GM19397 (cell line): ENCODE measurements around the gene MUC16.
"Not testable (repeated sequence)": the region's sequence is repeated elsewhere in the genome, so short reads cannot be mapped to it uniquely, and the experiment has no call there.

Experiments used
- ATAC-seq: cut with Tn5 transposase; IDR thresholded peaks from one replicate; pipeline ENCODE4 v1.9.1; 2021; ENCODE audit warnings: mild to moderate bottlenecking, moderate library complexity; ENCODE audit not compliant: unreplicated experiment

MUC16 gene

DNA sequence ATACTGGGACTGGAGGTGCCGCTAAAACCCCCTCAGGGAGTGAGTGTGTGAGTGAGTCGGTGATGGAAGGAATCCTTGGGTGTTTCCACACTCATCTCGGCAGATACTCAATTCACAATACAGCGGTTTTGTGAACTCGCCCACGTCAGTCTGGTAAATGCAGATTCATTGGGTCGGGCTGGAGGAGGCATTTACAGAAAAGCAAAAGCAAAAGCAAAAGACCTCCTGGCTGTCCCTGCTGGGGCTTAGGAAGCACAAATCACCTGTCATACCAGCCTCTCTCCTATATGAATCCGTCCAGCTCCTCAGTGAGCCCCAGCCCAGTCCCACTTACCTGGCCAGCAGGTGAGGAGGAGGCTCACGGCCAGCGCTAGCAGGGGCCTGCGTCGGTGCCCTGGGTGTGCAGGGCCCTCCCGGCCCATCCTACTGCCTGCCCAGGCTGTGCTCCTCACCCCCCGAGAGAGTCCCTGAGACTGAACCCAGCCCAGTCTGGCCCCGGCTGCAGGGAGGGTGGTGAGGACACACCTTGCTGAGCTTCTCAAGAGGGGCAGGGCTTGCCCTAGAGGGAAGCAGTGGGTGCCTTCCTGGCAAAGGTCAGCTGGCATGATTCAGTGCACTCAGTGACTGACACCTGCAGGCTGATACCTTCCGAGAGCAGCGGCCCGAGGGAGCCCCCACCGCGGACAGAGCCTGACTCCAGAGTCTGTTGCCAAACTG lies at the start of gene MUC16:
TSS of gene MUC16 (minus strand) at position 475 of the 717 bp plus-strand sequence.
- no peak for ATAC-seq

GRCh38 chr19:9058905-9059667 lies 48.9 kb upstream of the MUC16 start:
- ATAC-seq: no peak

DNA sequence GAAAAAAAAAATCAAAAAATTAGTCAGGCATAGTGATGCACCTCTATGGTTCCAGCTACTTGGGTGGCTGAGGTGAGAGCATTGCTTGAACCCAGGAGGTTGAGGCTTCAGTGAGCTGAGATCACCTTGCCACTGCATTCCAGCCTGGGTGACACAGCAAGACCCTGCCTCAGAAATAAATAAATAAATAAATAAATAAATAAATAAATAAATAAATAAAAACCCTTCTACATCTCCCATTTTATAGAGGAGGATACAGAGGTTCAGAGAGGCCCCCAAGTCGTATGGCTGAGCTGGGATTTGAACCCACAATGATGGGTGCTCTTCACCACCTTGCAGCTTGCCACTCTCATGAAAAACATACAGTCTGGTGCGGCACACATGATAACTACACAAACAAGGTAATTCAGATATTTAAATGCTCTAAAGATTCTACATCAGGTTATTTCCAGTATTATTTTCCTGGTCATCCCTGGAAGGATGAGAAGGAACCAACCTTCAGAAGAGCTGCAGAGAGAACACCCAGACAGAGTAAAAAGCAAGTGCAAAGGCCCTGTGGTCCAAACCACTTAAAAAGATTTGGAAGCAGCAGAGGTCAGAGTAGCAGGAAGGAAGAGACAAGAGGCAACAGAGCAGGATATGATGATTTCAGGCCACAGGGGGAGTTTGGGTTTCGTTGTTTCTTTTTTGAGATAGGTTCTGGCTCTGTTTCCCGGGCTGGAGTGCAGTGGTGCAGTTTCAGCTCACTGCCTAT lies 47.5 kb upstream of the MUC16 start:
- ATAC-seq: no peak

DNA sequence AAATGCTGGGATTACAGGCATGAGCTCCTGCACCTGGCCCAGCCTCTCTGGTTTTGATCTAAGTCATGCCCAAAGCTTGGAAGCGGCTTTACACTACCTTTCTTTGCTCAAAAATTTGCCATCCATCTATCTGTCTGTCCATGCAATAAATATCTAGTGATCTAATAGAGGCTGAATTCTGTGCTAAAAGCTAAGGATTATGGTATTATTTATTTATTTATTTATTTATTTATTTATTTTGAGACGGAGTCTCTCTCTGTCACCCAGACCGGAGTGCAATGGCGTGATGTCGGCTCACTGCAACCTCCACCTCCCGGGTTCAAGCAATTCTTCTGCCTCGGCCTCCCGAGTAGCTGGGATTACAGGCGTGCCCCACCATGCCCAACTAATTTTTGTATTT lies 45.9 kb upstream of the MUC16 start:
- ATAC-seq: not testable (repeated sequence)

DNA sequence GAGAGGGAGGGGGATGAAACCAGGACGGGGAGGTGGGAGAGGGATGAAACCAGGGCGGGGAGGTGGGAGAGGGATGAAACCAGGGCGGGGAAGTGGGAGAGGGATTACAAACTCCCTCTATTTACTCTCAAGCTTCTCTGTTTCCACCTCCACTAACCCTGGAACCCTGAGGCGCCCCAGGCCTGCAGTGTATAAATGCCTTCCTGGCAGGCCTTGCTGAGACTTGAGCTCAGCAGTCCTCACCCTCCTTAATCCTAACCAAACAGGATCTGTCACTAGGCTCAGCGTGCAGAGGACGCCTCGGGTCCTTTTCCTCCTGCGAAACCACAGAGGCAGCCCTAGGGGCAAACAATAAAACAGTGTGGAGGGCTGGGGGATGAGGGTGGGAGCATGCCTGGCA lies 44.6 kb upstream of the MUC16 start:
- ATAC-seq: no peak

- ATAC-seq: no peak
These were observed 44.0 kb upstream of the MUC16 start for GRCh38 chr19:9054207-9054606.

DNA sequence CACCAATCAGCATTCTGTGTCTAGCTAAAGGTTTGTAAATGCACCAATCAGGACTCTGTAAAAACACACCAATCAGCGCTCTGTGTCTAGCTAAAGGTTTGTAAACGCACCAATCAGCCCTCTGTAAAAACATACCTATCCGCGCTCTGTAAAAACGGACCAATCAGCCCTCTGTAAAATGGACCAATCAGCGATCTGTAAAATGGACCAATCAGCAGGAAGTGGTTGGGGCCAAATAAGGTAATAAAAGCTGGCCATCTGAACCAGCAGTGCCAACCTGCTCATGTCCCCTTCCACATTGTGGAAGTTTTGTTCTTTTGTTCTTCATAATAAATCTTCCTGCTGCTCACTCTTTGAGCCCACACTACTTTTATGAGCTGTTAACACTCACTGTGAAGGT lies 43.5 kb upstream of the MUC16 start:
- ATAC-seq: not testable (repeated sequence)

DNA sequence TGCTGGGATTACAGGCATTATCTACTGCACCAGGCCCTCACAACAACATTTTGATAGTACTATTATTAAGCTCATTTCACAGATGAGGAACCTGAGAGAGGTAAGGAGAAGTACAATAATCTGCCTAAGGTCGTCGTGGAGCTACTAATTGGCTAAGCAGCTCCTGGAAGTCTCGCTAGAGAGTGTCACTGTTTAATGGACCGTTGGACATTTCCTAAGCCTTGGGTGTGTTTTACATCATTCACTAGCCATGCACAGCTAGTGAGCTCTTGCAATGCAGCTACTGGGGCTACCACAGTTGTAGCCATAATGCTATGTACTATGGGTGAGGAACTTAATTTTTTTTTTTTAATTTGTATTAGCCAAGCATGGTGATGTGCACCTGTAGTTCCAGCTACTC lies 42.7 kb upstream of the MUC16 start:
- ATAC-seq: no peak

DNA sequence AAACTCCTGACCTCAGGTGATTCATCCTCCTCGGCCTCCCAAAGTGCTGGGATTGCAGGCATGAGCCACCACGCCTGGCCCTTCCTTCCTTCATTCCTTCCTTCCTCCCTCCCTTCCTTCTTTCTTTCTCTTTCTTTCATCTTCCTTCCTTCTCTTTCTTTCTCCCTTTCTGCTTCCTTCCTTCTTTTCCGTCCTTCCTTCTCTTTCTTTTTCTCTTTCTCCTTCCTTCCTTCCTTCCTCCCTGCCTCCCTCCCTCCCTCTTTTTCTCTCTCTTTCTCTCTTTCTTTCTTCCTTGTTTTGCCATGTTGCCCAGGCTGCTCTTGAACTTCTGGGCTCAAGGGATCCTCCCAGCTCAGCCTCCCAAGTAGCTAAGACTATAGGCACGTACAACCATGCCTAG lies 36.5 kb upstream of the MUC16 start:
- no peak for ATAC-seq

DNA sequence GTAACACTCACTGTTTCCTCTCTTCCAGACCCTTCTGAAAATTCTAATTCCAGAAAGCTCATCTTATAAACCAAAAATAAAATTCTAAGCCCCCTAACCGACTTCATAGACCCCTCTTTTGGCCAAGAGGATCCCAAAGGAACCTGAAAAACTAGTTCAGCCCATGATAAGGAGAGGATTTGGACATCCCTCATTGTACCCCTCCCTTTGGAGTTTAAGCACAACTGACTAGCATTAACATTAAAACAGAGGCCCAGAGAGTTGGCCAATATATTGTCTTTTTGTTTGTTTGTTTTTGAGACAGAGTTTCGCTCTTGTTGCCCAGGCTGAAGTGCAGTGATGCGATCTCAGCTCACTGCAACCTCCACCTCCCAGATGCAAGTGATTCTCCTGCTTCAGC lies 34.2 kb upstream of the MUC16 start:
- ATAC-seq: no peak

DNA sequence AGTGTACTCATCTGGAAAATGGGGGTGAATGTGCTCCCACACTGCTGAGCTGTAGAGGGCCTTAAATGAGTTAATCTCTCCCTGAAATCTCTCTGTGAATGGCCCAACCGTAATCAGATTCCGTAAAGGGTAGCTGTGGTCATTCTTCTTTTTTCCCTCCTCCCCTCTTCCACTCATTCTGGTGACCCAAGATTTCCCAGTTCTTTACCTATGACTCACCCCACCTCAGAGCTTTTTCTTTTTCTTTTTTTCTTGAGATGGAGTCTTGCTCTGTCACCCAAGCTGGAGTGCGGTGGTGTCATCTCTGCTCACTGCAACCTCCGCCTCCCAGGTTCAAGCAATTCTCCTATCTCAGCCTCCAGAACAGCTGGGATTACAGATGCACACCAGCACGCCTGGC lies 33.3 kb upstream of the MUC16 start:
- ATAC-seq: no peak

- ATAC-seq: no peak
These were observed 30.8 kb upstream of the MUC16 start for GRCh38 chr19:9041023-9041422.

- no peak for ATAC-seq
These were observed 29.9 kb upstream of the MUC16 start for GRCh38 chr19:9040131-9040530.

GRCh38 chr19:9039728-9040127 lies 29.5 kb upstream of the MUC16 start:
- ATAC-seq: no peak

DNA sequence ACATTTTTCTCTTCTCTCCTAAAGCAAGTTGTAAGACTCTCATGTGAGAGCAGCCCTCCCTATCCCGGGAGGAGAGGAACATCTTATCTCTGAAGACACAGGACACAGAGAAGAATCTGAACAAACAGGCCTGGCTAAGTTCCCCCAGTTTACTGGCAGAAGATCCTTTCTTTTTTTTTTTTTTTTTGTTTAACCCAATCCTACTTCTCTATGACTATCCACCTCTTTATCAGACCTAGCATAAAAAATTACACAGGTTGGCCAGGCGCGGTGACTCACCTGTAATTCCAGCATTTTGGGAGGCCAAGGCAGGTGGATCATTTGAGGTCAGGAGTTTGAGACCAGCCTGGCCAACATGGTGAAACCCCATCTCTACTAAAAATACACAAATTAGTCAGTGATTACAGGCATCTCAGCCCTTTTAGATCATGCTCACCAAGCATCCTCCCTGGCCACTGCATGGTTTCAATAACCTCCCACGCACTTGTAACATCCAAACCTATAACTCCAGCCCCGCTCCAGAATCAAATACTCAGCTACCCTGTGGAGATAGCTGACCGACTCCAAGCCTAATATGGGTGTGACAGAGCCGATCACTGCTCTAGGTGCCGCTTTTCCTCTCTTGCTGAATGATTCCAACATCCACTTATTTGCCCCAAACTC lies 27.3 kb upstream of the MUC16 start:
- ATAC-seq: no peak

DNA sequence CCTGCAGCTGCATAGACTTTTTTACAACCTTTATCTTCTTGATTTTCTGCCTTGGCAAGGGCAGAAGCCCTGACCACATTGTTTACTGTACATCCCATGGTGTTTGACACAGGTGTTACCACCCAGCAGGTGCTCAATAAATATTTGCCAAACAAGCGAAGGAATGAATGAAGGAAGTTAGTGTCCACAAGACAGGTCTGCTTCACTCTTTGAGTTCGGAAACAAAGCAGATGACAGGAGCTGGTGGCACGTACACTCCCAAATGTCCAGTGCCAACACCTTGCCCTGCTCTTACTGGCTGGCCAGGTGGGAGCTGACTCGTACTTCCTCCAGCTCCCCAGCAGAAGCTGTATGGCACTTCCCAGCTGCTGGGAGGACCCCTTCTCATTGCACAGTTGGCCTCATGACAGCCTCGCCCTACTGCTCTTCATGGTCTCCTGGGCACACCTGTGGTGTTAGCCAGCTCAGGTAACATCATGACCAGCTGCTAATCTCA lies 22.0 kb upstream of the MUC16 start:
- no peak for ATAC-seq

GRCh38 chr19:9018163-9018875 lies 8.1 kb upstream of the MUC16 start:
- no peak for ATAC-seq

GRCh38 chr19:9014803-9015202 lies 4.6 kb upstream of the MUC16 start:
- ATAC-seq: no peak

DNA sequence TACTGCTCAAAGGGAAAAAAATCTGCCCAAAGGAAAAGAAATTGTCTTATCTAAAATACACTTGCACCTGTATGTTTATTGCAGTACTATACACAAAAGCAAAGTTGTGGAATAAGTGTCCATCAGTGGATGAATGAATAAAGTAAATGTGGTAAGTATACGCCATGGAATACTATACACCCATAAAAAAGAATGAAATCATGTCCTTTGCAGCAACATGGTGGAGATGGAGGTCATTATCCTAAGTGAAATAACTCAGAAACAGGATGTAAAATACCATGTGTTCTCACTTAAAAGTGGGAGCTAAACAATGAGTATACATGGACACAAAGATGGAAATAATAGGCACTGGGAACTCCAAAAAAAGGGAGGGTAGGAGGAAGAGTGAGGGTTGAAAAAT lies 3.8 kb upstream of the MUC16 start:
- no peak for ATAC-seq

GRCh38 chr19:9011875-9012274 lies 1.7 kb upstream of the MUC16 start:
- no peak for ATAC-seq
